Measurements from ENCODE around the gene MYO10.
A peak's percentile ranks its signal among the peaks of the same experiment; 100 is the strongest.

The MYO10 gene

GRCh38 chr5:16937503-16938161 is 1.5 kb upstream of the MYO10 start:
- Histone ChIP-seq H3K36me3 (ENCODE audit: control insufficient read depth, insufficient read depth, low read length) (no peaks in the 10 kb centered on the region), H3K9me3 (ENCODE audit: control insufficient read depth, insufficient read depth, low read depth, low read length) (no peaks in the 10 kb centered on the region), H3K27ac (ENCODE audit: low read depth, low read length) (no peak overlapping the region), H3K27me3 (ENCODE audit: control insufficient read depth, insufficient read depth, low read length) (peaks cover 54% of the 10 kb centered on the region), H3K4me1 (ENCODE audit: control insufficient read depth, insufficient read depth, low read length) (peaks cover 22% of the 10 kb centered on the region), H3K4me3 (ENCODE audit: low read depth, low read length) (no peak overlapping the region), H3K9ac (ENCODE audit: low read length) (no peak overlapping the region)

GRCh38 chr5:16936989-16937438 is 926 bp upstream of the MYO10 start:
- no peaks in the 10 kb centered on the region for H3K9me3 ChIP-seq (ENCODE audit: control insufficient read depth, insufficient read depth, low read depth, low read length)
- no peak overlapping the region for H3K27ac ChIP-seq (ENCODE audit: low read depth, low read length)
- no peaks in the 10 kb centered on the region for H3K36me3 ChIP-seq (ENCODE audit: control insufficient read depth, insufficient read depth, low read length)
- H3K4me3 ChIP-seq (ENCODE audit: low read depth, low read length) = peak overlapping the region; percentile 75
- H3K4me1 ChIP-seq (ENCODE audit: control insufficient read depth, insufficient read depth, low read length) = peaks cover 28% of the 10 kb centered on the region
- H3K27me3 ChIP-seq (ENCODE audit: control insufficient read depth, insufficient read depth, low read length) = peaks cover 54% of the 10 kb centered on the region
- peak overlapping the region; percentile 65 for H3K9ac ChIP-seq (ENCODE audit: low read length)

GRCh38 chr5:16935231-16936149 is 598 bp downstream of the MYO10 start:
- Histone ChIP-seq H3K9ac (ENCODE audit: low read length) (peak overlapping the region; percentile 86), H3K36me3 (ENCODE audit: control insufficient read depth, insufficient read depth, low read length) (no peaks in the 10 kb centered on the region), H3K9me3 (ENCODE audit: control insufficient read depth, insufficient read depth, low read depth, low read length) (no peaks in the 10 kb centered on the region), H3K4me3 (ENCODE audit: low read depth, low read length) (peak overlapping the region; percentile 96), H3K4me1 (ENCODE audit: control insufficient read depth, insufficient read depth, low read length) (peaks cover 37% of the 10 kb centered on the region), H3K27me3 (ENCODE audit: control insufficient read depth, insufficient read depth, low read length) (peaks cover 54% of the 10 kb centered on the region), H3K27ac (ENCODE audit: low read depth, low read length) (peak overlapping the region; percentile 77; the same call in 1 of the 2 replicates)

GRCh38 chr5:16934677-16935153 is 1.4 kb downstream of the MYO10 start:
- Histone ChIP-seq H3K4me1 (ENCODE audit: control insufficient read depth, insufficient read depth, low read length) (peaks cover 40% of the 10 kb centered on the region), H3K9ac (ENCODE audit: low read length) (peak overlapping the region; percentile 86), H3K27ac (ENCODE audit: low read depth, low read length) (no peak overlapping the region), H3K27me3 (ENCODE audit: control insufficient read depth, insufficient read depth, low read length) (peaks cover 48% of the 10 kb centered on the region), H3K9me3 (ENCODE audit: control insufficient read depth, insufficient read depth, low read depth, low read length) (no peaks in the 10 kb centered on the region), H3K4me3 (ENCODE audit: low read depth, low read length) (peak overlapping the region; percentile 96), H3K36me3 (ENCODE audit: control insufficient read depth, insufficient read depth, low read length) (no peaks in the 10 kb centered on the region)

GRCh38 chr5:16934123-16934522 is 2.0 kb downstream of the MYO10 start:
- no peaks in the 10 kb centered on the region for H3K36me3 ChIP-seq (ENCODE audit: control insufficient read depth, insufficient read depth, low read length)
- no peak overlapping the region for H3K27ac ChIP-seq (ENCODE audit: low read depth, low read length)
- H3K27me3 ChIP-seq (ENCODE audit: control insufficient read depth, insufficient read depth, low read length) = peaks cover 46% of the 10 kb centered on the region
- H3K9me3 ChIP-seq (ENCODE audit: control insufficient read depth, insufficient read depth, low read depth, low read length) = no peaks in the 10 kb centered on the region
- H3K4me1 ChIP-seq (ENCODE audit: control insufficient read depth, insufficient read depth, low read length) = peaks cover 40% of the 10 kb centered on the region
- peak overlapping the region; percentile 50 for H3K9ac ChIP-seq (ENCODE audit: low read length)
- peak overlapping the region; percentile 96 for H3K4me3 ChIP-seq (ENCODE audit: low read depth, low read length)

GRCh38 chr5:16933337-16933736 is 2.8 kb downstream of the MYO10 start:
- H3K27ac ChIP-seq (ENCODE audit: low read depth, low read length) = no peak overlapping the region
- H3K4me3 ChIP-seq (ENCODE audit: low read depth, low read length) = peak overlapping the region; percentile 96; the same call in 1 of the 2 replicates

GRCh38 chr5:16932401-16932800 is 3.7 kb downstream of the MYO10 start:
- no peaks in the 10 kb centered on the region for H3K9me3 ChIP-seq (ENCODE audit: control insufficient read depth, insufficient read depth, low read depth, low read length)

More at GRCh38 chr5:16933337-16933736, 2.8 kb downstream of the MYO10 start:
- no peak overlapping the region for H3K9ac ChIP-seq (ENCODE audit: low read length)
- H3K4me1 ChIP-seq (ENCODE audit: control insufficient read depth, insufficient read depth, low read length) = peaks cover 40% of the 10 kb centered on the region
- no peaks in the 10 kb centered on the region for H3K36me3 ChIP-seq (ENCODE audit: control insufficient read depth, insufficient read depth, low read length)
- peaks cover 39% of the 10 kb centered on the region for H3K27me3 ChIP-seq (ENCODE audit: control insufficient read depth, insufficient read depth, low read length)
- H3K9me3 ChIP-seq (ENCODE audit: control insufficient read depth, insufficient read depth, low read depth, low read length) = no peaks in the 10 kb centered on the region

GRCh38 chr5:16931334-16932110 is 4.6 kb downstream of the MYO10 start:
- peaks cover 35% of the 10 kb centered on the region for H3K4me1 ChIP-seq (ENCODE audit: control insufficient read depth, insufficient read depth, low read length)
- no peak overlapping the region for H3K27ac ChIP-seq (ENCODE audit: low read depth, low read length)
- H3K27me3 ChIP-seq (ENCODE audit: control insufficient read depth, insufficient read depth, low read length) = peaks cover 21% of the 10 kb centered on the region
- no peaks in the 10 kb centered on the region for H3K36me3 ChIP-seq (ENCODE audit: control insufficient read depth, insufficient read depth, low read length)
- no peak overlapping the region for H3K9ac ChIP-seq (ENCODE audit: low read length)
- H3K9me3 ChIP-seq (ENCODE audit: control insufficient read depth, insufficient read depth, low read depth, low read length) = no peaks in the 10 kb centered on the region
- H3K4me3 ChIP-seq (ENCODE audit: low read depth, low read length) = no peak overlapping the region

More at GRCh38 chr5:16932401-16932800, 3.7 kb downstream of the MYO10 start:
- peaks cover 30% of the 10 kb centered on the region for H3K27me3 ChIP-seq (ENCODE audit: control insufficient read depth, insufficient read depth, low read length)
- H3K4me1 ChIP-seq (ENCODE audit: control insufficient read depth, insufficient read depth, low read length) = peaks cover 40% of the 10 kb centered on the region
- H3K9ac ChIP-seq (ENCODE audit: low read length) = no peak overlapping the region
- no peaks in the 10 kb centered on the region for H3K36me3 ChIP-seq (ENCODE audit: control insufficient read depth, insufficient read depth, low read length)
- no peak overlapping the region for H3K27ac ChIP-seq (ENCODE audit: low read depth, low read length)
- no peak overlapping the region; the same call in 1 of the 2 replicates for H3K4me3 ChIP-seq (ENCODE audit: low read depth, low read length)

- no peaks in the 10 kb centered on the region for H3K36me3 ChIP-seq (ENCODE audit: control insufficient read depth, insufficient read depth, low read length)
- no peak overlapping the region for H3K9ac ChIP-seq (ENCODE audit: low read length)
- no peak overlapping the region for H3K4me3 ChIP-seq (ENCODE audit: low read depth, low read length)
- H3K4me1 ChIP-seq (ENCODE audit: control insufficient read depth, insufficient read depth, low read length) = peaks cover 35% of the 10 kb centered on the region
- H3K27me3 ChIP-seq (ENCODE audit: control insufficient read depth, insufficient read depth, low read length) = peaks cover 21% of the 10 kb centered on the region
- no peak overlapping the region for H3K27ac ChIP-seq (ENCODE audit: low read depth, low read length)
- no peaks in the 10 kb centered on the region for H3K9me3 ChIP-seq (ENCODE audit: control insufficient read depth, insufficient read depth, low read depth, low read length)
These were observed 5.6 kb downstream of the MYO10 start for GRCh38 chr5:16930496-16930895.

GRCh38 chr5:16929831-16930230 is 6.3 kb downstream of the MYO10 start:
- Histone ChIP-seq H3K36me3 (ENCODE audit: control insufficient read depth, insufficient read depth, low read length) (no peaks in the 10 kb centered on the region), H3K4me1 (ENCODE audit: control insufficient read depth, insufficient read depth, low read length) (peaks cover 35% of the 10 kb centered on the region), H3K9ac (ENCODE audit: low read length) (no peak overlapping the region), H3K27me3 (ENCODE audit: control insufficient read depth, insufficient read depth, low read length) (peaks cover 19% of the 10 kb centered on the region), H3K4me3 (ENCODE audit: low read depth, low read length) (no peak overlapping the region), H3K27ac (ENCODE audit: low read depth, low read length) (no peak overlapping the region), H3K9me3 (ENCODE audit: control insufficient read depth, insufficient read depth, low read depth, low read length) (no peaks in the 10 kb centered on the region)

Measured in HUES6 (cell line).